ENCODE measurements around the gene ERC2. TPM values are rescaled to one million over a fixed set of nuclear protein-coding genes. Genes with fewer than 3 reads are reported as not detected.

ERC2 gene
- total RNA-seq, 3 donors from 2014 or later, result 0.64 to 7.3 (median 1.3) TPM

- H3K4me1 ChIP-seq, result no peaks in the 10 kb centered on the region
- H3K9me3 ChIP-seq, result no peaks in the 10 kb centered on the region
- no peak for DNase-seq (ENCODE audit: low spot score in 2 of 2)
- no peak overlapping the region for H3K4me3 ChIP-seq
- H3K27me3 ChIP-seq, result no peaks in the 10 kb centered on the region
- intact Hi-C loops (cut with DNase I; ENCODE audit: low total_unique reads), result no loop called here
- H3K27ac ChIP-seq, result no peak overlapping the region
- no peak for TF ChIP-seq POLR2AphosphoS5 (IDR thresholded peaks at IDR 0.05)
- no peak for TF ChIP-seq CTCF (IDR thresholded peaks at IDR 0.05)
- TF ChIP-seq POLR2A (IDR thresholded peaks at IDR 0.05), result no peak
- no peaks in the 10 kb centered on the region for H3K36me3 ChIP-seq
Measured at GRCh38 chr3:56192001-56192400, 276.3 kb downstream of the ERC2 start.

- no peaks in the 10 kb centered on the region for H3K4me1 ChIP-seq
- TF ChIP-seq CTCF (IDR thresholded peaks at IDR 0.05) (no peak), POLR2AphosphoS5 (IDR thresholded peaks at IDR 0.05) (no peak), POLR2A (IDR thresholded peaks at IDR 0.05) (no peak)
- H3K27ac ChIP-seq, result no peak overlapping the region
- no peak overlapping the region for H3K4me3 ChIP-seq
- H3K36me3 ChIP-seq, result no peaks in the 10 kb centered on the region
- intact Hi-C loops (cut with DNase I; ENCODE audit: low total_unique reads), result no loop called here
- H3K27me3 ChIP-seq, result no peaks in the 10 kb centered on the region
- no peak for DNase-seq (ENCODE audit: low spot score in 2 of 2)
- H3K9me3 ChIP-seq, result no peaks in the 10 kb centered on the region
Measured at GRCh38 chr3:56190771-56191305, 277.4 kb downstream of the ERC2 start.

- H3K4me1 ChIP-seq, result no peaks in the 10 kb centered on the region
Measured at GRCh38 chr3:56190130-56190529, 278.1 kb downstream of the ERC2 start.

GRCh38 chr3:56189536-56189935 lies 278.7 kb downstream of the ERC2 start:
- no peaks in the 10 kb centered on the region for H3K4me1 ChIP-seq
- TF ChIP-seq CTCF (IDR thresholded peaks at IDR 0.05) (no peak), POLR2AphosphoS5 (IDR thresholded peaks at IDR 0.05) (no peak), POLR2A (IDR thresholded peaks at IDR 0.05) (no peak)
- H3K9me3 ChIP-seq, result no peaks in the 10 kb centered on the region
- no peak overlapping the region for H3K4me3 ChIP-seq
- H3K27ac ChIP-seq, result no peak overlapping the region
- DNase-seq (ENCODE audit: low spot score in 2 of 2), result no peak
- intact Hi-C loops (cut with DNase I; ENCODE audit: low total_unique reads), result no loop called here
- H3K36me3 ChIP-seq, result no peaks in the 10 kb centered on the region
- no peaks in the 10 kb centered on the region for H3K27me3 ChIP-seq

More at GRCh38 chr3:56190130-56190529, 278.1 kb downstream of the ERC2 start:
- no peaks in the 10 kb centered on the region for H3K27me3 ChIP-seq
- no peak overlapping the region for H3K4me3 ChIP-seq
- intact Hi-C loops (cut with DNase I; ENCODE audit: low total_unique reads), result no loop called here
- no peak for DNase-seq (ENCODE audit: low spot score in 2 of 2)
- no peak overlapping the region for H3K27ac ChIP-seq
- H3K36me3 ChIP-seq, result no peaks in the 10 kb centered on the region
- TF ChIP-seq CTCF (IDR thresholded peaks at IDR 0.05) (no peak), POLR2AphosphoS5 (IDR thresholded peaks at IDR 0.05) (no peak), POLR2A (IDR thresholded peaks at IDR 0.05) (no peak)
- H3K9me3 ChIP-seq, result no peaks in the 10 kb centered on the region

GRCh38 chr3:56188201-56188600 lies 280.1 kb downstream of the ERC2 start:
- Histone ChIP-seq H3K9me3 (no peaks in the 10 kb centered on the region), H3K27ac (no peak overlapping the region), H3K4me3 (no peak overlapping the region), H3K27me3 (no peaks in the 10 kb centered on the region), H3K4me1 (no peaks in the 10 kb centered on the region), H3K36me3 (no peaks in the 10 kb centered on the region)
- TF ChIP-seq POLR2A (IDR thresholded peaks at IDR 0.05), result no peak
- intact Hi-C loops (cut with DNase I; ENCODE audit: low total_unique reads), result no loop called here
- no peak for DNase-seq (ENCODE audit: low spot score in 2 of 2)

GRCh38 chr3:56187051-56187450 lies 281.2 kb downstream of the ERC2 start:
- TF ChIP-seq CTCF (IDR thresholded peaks at IDR 0.05), result no peak
- TF ChIP-seq POLR2AphosphoS5 (IDR thresholded peaks at IDR 0.05), result no peak
- no peak for TF ChIP-seq POLR2A (IDR thresholded peaks at IDR 0.05)
- H3K27ac ChIP-seq, result no peak overlapping the region
- intact Hi-C loops (cut with DNase I; ENCODE audit: low total_unique reads), result no loop called here
- H3K9me3 ChIP-seq, result no peaks in the 10 kb centered on the region
- H3K27me3 ChIP-seq, result no peaks in the 10 kb centered on the region
- DNase-seq (ENCODE audit: low spot score in 2 of 2), result no peak
- H3K36me3 ChIP-seq, result no peaks in the 10 kb centered on the region
- H3K4me1 ChIP-seq, result no peaks in the 10 kb centered on the region
- no peak overlapping the region for H3K4me3 ChIP-seq

Measured in breast epithelium (tissue), 4 donors.